Keratinocyte (primary cell): ENCODE results near the gene ZNF511. TPM values are rescaled to one million over a fixed set of nuclear protein-coding genes. Genes with fewer than 3 reads are reported as not detected.

Experiments
- DNase-seq: peaks from one replicate; pipeline ENCODE4 v3.0.0-alpha.2; 2011; ENCODE audit warnings: low read depth, missing footprints, low spot score
- FAIRE-seq: peaks from 2 replicates; lab custom pipeline; 2011; peaks lifted over from hg19 to GRCh38; lab: Jason Lieb, UNC
- H2AFZ ChIP-seq: 2 replicates; pipeline ENCODE4 v1.6.0; 2012; ENCODE audit warnings: low read length, control low read depth, inconsistent platforms; ENCODE audit not compliant: control insufficient read depth
- H3K27ac ChIP-seq: 2 replicates; pipeline ENCODE4 v1.5.1; 2011; ENCODE audit warnings: low read length; ENCODE audit not compliant: control insufficient read depth, insufficient read depth
- H3K27me3 ChIP-seq: 3 replicates; pipeline ENCODE4 v1.6.0; 2011; ENCODE audit warnings: low read length; ENCODE audit not compliant: control insufficient read depth, insufficient read depth; ENCODE audit errors: extremely low read depth
- H3K36me3 ChIP-seq, 2 experiments: 2 replicates in 1 of 2; 3 replicates in 1 of 2; pipeline ENCODE4 v1.5.1; 2011; ENCODE audit warnings: low read length in 2 of 2, mild to moderate bottlenecking in 1 of 2; ENCODE audit not compliant: control insufficient read depth in 2 of 2, insufficient read depth in 2 of 2; ENCODE audit errors: extremely low read depth in 1 of 2
- H3K4me1 ChIP-seq: 3 replicates; pipeline ENCODE4 v1.5.1; 2011; ENCODE audit warnings: low read length; ENCODE audit not compliant: control insufficient read depth, insufficient read depth; ENCODE audit errors: extremely low read depth
- H3K4me2 ChIP-seq: 3 replicates; pipeline ENCODE4 v1.6.0; 2011; ENCODE audit warnings: low read depth, low read length; ENCODE audit not compliant: control insufficient read depth, insufficient read depth; ENCODE audit errors: extremely low read depth
- H3K4me3 ChIP-seq, 3 experiments: fragments of 200-600 bp in 1 of 3; sonication (generic) in 1 of 3; 2 replicates in 2 of 3; 3 replicates in 1 of 3; pipeline ENCODE4 v1.5.1; 2011 to 2016; ENCODE audit warnings: low read length in 3 of 3, mild to moderate bottlenecking in 3 of 3, control low read depth in 2 of 3, inconsistent platforms in 1 of 3, low read depth in 1 of 3, mixed read lengths in 1 of 3, mixed run types in 1 of 3, moderate library complexity in 1 of 3; ENCODE audit not compliant: control insufficient read depth in 2 of 3, insufficient read depth in 2 of 3; ENCODE audit errors: extremely low read depth in 1 of 3
- H3K79me2 ChIP-seq: 2 replicates; pipeline ENCODE4 v1.6.0; 2012; ENCODE audit warnings: low read length; ENCODE audit not compliant: control insufficient read depth, insufficient read depth
- H3K9ac ChIP-seq: 3 replicates; pipeline ENCODE4 v1.6.0; 2011; ENCODE audit warnings: low read length; ENCODE audit not compliant: control insufficient read depth, insufficient read depth; ENCODE audit errors: extremely low read depth
- H3K9me1 ChIP-seq: 3 replicates; pipeline ENCODE4 v1.6.0; 2011; ENCODE audit warnings: low read length; ENCODE audit not compliant: control insufficient read depth, insufficient read depth; ENCODE audit errors: extremely low read depth
- H3K9me3 ChIP-seq: 2 replicates; pipeline ENCODE4 v1.5.1; 2012; ENCODE audit warnings: low read depth, low read length; ENCODE audit not compliant: control insufficient read depth
- H4K20me1 ChIP-seq: 3 replicates; pipeline ENCODE4 v1.6.0; 2011; ENCODE audit warnings: low read length; ENCODE audit not compliant: control insufficient read depth, insufficient read depth; ENCODE audit errors: extremely low read depth
- CTCF ChIP-seq, 3 experiments: IDR thresholded peaks in 1 of 3; conservative IDR thresholded peaks in 1 of 3; optimal IDR thresholded peaks in 1 of 3; 2 replicates in 2 of 3; 3 replicates in 1 of 3; pipeline versions ENCODE3 to v1.5.1; 2011; ENCODE audit warnings: low read length in 3 of 3, mild to moderate bottlenecking in 3 of 3, moderate library complexity in 2 of 3, control low read depth in 1 of 3, inconsistent platforms in 1 of 3; ENCODE audit not compliant: insufficient read depth in 2 of 3; ENCODE audit errors: extremely low read depth in 1 of 3
- EZH2 ChIP-seq: IDR thresholded peaks from one replicate; pipeline ENCODE4 v1.6.1; 2012; ENCODE audit warnings: inconsistent platforms, mild to moderate bottlenecking, low read length, moderate library complexity
- dilution Hi-C: fragments of 300-500 bp; cut with MboI; formaldehyde crosslinking; loops from one replicate; pipeline ENCODE4 v1.7.0; 2020; ENCODE audit warnings: low sequenced_read_pairs; ENCODE audit not compliant: extremely low pct_ligation_motif_present
- polyA plus RNA-seq, 5 experiments: library from polyadenylated mRNA; depleted of rRNA in 3 of 5; stranded (reverse) in 3 of 5; stranded (forward) in 1 of 5; unstranded in 1 of 5; fragments of >200 nt; gene quantifications; 1 replicate in 1 of 5; 2 replicates in 3 of 5; 3 replicates in 1 of 5; pipeline versions ENCODE4 v1.2.1 to v1.2.3, GENCODE V29; 2011 to 2012; ENCODE audit warnings: missing spikeins in 2 of 5, low read depth in 1 of 5, low replicate concordance in 1 of 5

Gene ZNF511
- polyA plus RNA-seq, 1 donor (not counting 4 experiments of a cell fraction or from before 2014, with no cell fraction given), result 20.2 TPM

- peaks cover 9% of the 10 kb centered on the region for H3K4me1 ChIP-seq
- H3K9me3 ChIP-seq, result no peaks in the 10 kb centered on the region
- H3K4me2 ChIP-seq, result no peak overlapping the region
- no peaks in the 10 kb centered on the region for H4K20me1 ChIP-seq
- H3K9ac ChIP-seq, result no peak overlapping the region
- TF ChIP-seq EZH2 (no peak), CTCF (optimal IDR thresholded peaks at IDR 0.05 in 1 of 3, IDR thresholded peaks at IDR 0.05 in 1 of 3, conservative IDR thresholded peaks at IDR 0.05 in 1 of 3; ENCODE audit: extremely low read depth in 1 of 3, insufficient read depth in 2 of 3, low read length in 3 of 3) (no peak)
- peaks cover 18% of the 10 kb centered on the region for H3K79me2 ChIP-seq
- dilution Hi-C loops, result no loop called here
- no peak overlapping the region for H2AFZ ChIP-seq
- H3K36me3 ChIP-seq, result peaks cover 12 to 13% of the 10 kb centered on the region in 2 experiments
- no peaks in the 10 kb centered on the region for H3K27me3 ChIP-seq
- H3K4me3 ChIP-seq, result no peak overlapping the region
- no peak for FAIRE-seq
- H3K9me1 ChIP-seq, result no peaks in the 10 kb centered on the region
- H3K27ac ChIP-seq, result no peak overlapping the region
- no peak for DNase-seq
Measured at GRCh38 chr10:133311570-133311969, 2.9 kb downstream of the ZNF511 start.

GRCh38 chr10:133312016-133312768 lies 3.5 kb downstream of the ZNF511 start:
- Histone ChIP-seq H3K9me3 (no peaks in the 10 kb centered on the region), H3K4me2 (no peak overlapping the region), H3K79me2 (peaks cover 12% of the 10 kb centered on the region), H3K27ac (no peak overlapping the region), H3K9ac (no peak overlapping the region), H3K36me3 (peaks cover 12% of the 10 kb centered on the region in 2 experiments), H4K20me1 (no peaks in the 10 kb centered on the region), H2AFZ (no peak overlapping the region), H3K4me3 (no peak overlapping the region), H3K27me3 (no peaks in the 10 kb centered on the region), H3K4me1 (peaks cover 6% of the 10 kb centered on the region), H3K9me1 (no peaks in the 10 kb centered on the region)
- DNase-seq (no peak), FAIRE-seq (no peak)
- dilution Hi-C loops, result no loop called here
- no peak for TF ChIP-seq CTCF (optimal IDR thresholded peaks at IDR 0.05 in 1 of 3, IDR thresholded peaks at IDR 0.05 in 1 of 3, conservative IDR thresholded peaks at IDR 0.05 in 1 of 3; ENCODE audit: extremely low read depth in 1 of 3, insufficient read depth in 2 of 3, low read length in 3 of 3)
- TF ChIP-seq EZH2, result no peak
